NOMO-1 (cell line): ENCODE results near the gene TECPR2.
"Not testable (repeated sequence)": the region's sequence is repeated elsewhere in the genome, so short reads cannot be mapped to it uniquely, and the experiment has no call there.

ENCODE experiments used
- DNase-seq, 2 experiments: peaks; one replicate each; lab custom pipeline; 2025; ENCODE audit not compliant: unreplicated experiment in 2 of 2; lab: John Stamatoyannopoulos, UW

The TECPR2 gene

DNA sequence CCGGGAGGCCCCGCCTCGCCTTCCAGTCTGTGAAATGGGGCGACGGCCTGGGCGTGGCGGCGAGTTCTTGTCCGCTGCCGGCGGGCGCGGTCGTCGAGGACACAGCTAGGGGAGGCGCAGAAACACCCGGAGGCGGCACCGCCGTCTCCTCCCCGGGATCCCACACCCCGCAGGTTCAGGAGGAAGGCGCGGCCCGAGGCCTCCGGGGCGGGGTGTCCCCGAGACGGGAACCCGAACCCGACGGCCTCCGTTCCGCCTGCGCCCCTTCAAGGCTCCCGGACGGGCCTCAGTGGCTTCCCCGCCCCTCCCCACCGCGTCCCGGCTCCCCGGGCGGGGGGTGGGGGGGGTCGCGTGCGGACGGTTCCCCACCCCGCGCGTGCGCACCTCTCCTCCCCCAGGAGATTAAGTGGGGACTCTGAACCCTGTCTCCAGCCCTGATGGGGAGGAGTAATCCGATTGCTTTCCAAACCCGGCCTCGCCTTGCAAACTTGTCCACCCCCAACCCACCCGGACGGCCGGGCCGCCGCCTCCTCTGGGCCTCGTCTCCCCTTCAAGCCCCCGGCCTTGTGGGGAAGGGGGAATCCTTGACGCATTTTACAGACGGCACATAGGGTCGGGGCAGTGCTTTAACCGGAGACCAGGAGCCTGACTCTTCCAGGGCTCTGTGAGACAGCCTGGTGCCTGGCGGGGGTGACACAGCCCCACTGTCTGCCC, 182.2 kb downstream of the TECPR2 start:
- DNase-seq = no peak

DNA sequence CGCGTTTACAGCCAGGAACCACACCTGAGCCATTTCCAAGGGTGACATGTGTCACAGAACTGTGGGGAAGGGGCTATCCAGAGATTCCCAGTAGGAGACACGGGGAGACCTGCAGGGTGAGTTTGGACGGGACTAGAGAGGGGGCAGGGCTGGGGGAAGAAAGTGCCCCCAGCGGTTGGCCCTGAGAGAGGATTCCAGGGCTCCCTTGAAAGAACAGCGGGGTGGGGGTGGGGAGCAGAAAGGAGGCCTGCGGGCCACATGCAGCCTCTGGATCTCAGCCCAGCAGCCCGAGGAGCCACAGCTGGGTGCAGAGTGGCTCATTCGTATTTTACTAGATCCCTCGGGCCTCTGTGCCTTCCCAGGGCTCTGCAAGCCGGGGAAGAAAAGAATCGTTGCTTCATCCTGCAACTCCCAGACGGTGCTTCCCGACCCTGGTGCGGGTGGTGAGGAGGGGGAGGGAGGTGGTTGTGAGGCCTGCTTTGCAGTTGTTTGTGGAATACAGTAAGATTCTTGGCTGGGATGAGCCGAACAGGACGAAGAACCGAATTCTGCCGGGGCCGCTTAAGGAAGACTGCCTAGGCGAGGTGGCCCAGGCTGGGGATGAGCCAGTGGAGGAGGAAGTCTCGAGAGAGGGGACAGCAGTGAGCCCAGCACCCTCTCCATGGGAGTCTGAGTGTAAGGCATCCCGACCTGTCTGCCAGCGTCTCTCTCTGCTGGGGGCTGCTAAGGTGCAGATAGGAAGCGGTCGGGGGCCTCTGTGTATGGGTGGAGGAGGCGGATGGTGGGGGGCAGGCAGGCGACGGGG, 182.9 kb downstream of the TECPR2 start:
- no peak for DNase-seq

DNA sequence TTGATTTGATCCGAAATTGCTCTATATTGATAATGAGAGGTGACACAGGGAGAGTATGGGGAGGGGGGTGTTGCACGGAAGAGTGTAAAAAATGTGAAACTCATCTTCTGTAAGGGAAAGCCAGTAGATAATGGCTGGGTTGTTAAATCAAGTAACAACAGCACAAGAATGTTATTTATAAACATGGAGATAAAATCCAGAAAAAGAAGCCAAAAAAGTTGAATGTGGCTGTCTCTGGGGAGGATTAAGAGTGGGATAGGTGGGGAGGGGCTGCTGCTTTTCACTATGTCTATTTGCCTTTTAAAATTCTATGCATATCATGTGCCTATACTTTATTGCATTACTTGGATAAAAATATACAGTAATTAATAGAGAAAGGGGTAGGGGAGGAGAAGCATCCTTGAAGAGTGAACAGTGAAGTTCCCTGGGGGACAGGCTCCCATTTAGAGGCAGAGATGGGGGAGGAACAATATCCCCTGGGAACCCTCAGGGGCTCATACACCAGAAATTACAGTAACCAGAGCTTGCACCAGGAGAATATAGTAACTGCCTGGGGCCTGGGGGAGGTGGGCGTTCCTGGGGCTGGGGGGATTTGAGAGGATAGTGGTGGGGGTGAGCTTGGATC, 186.0 kb downstream of the TECPR2 start:
- DNase-seq = no peak

DNA sequence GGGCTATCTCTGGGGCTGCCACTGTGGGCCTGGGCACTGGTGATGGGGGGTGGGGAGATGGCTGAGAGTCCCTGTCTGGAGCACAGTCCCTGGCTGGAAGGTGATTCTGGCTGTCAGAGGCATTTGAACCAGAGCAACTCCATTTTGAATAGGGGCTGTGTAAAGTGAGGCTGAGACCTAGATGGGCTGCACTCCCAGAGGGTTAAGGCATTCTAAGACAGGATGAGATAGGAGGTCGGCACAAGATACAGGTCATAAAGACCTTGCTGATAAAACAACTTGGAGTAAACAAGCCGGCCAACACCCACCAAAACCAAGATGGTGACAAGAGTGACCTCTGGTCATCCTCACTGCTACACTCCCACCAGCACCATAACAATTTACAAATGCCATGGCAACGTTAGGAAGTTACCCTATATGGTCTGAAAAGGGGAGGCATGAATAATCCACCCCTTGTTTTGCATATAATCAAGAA, 188.2 kb downstream of the TECPR2 start:
- DNase-seq = not testable (repeated sequence)
